Nephron progenitor cell (in vitro differentiated cells): ENCODE measurements around the gene MEI1.

ENCODE experiments used
- DNase-seq: peaks from one replicate; pipeline ENCODE4 v3.0.0; 2021
- H3K27ac Mint-ChIP-seq: 2 replicates; pipeline ENCODE4 v1.8.0; 2021; ENCODE audit warnings: mild to moderate bottlenecking, moderate library complexity, mixed read lengths
- H3K27me3 Mint-ChIP-seq: 2 replicates; pipeline ENCODE4 v1.8.0; 2021; ENCODE audit warnings: mild to moderate bottlenecking, low read depth, mixed read lengths; ENCODE audit not compliant: poor library complexity
- H3K36me3 Mint-ChIP-seq: 2 replicates; pipeline ENCODE4 v1.8.0; 2021; ENCODE audit warnings: low read depth, mixed read lengths
- H3K4me1 Mint-ChIP-seq: 2 replicates; pipeline ENCODE4 v1.8.0; 2021; ENCODE audit warnings: mixed read lengths
- H3K4me3 Mint-ChIP-seq: 2 replicates; pipeline ENCODE4 v1.8.0; 2021; ENCODE audit warnings: mild to moderate bottlenecking, moderate library complexity, mixed read lengths
- H3K9me3 Mint-ChIP-seq: 2 replicates; pipeline ENCODE4 v1.8.0; 2021; ENCODE audit warnings: mild to moderate bottlenecking, moderate library complexity, mixed read lengths
- TF ChIP-seq, protein P1 (sequence below): fragments of 200-600 bp; sonication (generic); IDR thresholded peaks from 2 replicates; pipeline ENCODE4 v1.5.0; 2021; ENCODE audit warnings: antibody characterized with exemption

Gene MEI1

DNA sequence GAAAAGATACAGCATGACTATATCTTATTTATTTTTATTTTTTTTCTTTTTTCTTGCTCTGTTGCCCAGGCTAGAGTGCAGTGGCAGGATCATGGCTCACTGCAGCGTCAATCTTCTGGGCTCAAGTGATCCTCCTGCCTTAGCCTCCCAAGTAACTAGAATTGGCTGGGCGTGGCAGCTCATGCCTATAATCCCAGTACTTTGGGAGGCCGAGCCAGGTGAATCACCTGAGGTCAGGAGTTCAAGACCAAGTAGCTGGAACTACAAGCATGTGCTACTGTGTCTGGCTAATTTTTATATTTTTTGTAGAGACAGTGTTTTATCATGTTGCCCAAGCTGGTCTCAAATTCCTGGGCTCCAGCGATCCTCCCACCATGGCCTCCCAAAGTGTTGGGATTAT lies 72.9 kb downstream of the MEI1 start:
- no peaks in the 10 kb centered on the region for H3K36me3 Mint-ChIP-seq
- H3K27ac Mint-ChIP-seq = no peak overlapping the region
- peaks cover 29% of the 10 kb centered on the region for H3K4me1 Mint-ChIP-seq
- H3K27me3 Mint-ChIP-seq = peaks cover 6% of the 10 kb centered on the region
- no peak for DNase-seq
- TF ChIP-seq, protein P1, sequence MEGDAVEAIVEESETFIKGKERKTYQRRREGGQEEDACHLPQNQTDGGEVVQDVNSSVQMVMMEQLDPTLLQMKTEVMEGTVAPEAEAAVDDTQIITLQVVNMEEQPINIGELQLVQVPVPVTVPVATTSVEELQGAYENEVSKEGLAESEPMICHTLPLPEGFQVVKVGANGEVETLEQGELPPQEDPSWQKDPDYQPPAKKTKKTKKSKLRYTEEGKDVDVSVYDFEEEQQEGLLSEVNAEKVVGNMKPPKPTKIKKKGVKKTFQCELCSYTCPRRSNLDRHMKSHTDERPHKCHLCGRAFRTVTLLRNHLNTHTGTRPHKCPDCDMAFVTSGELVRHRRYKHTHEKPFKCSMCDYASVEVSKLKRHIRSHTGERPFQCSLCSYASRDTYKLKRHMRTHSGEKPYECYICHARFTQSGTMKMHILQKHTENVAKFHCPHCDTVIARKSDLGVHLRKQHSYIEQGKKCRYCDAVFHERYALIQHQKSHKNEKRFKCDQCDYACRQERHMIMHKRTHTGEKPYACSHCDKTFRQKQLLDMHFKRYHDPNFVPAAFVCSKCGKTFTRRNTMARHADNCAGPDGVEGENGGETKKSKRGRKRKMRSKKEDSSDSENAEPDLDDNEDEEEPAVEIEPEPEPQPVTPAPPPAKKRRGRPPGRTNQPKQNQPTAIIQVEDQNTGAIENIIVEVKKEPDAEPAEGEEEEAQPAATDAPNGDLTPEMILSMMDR = no peak
- no peak overlapping the region for H3K4me3 Mint-ChIP-seq
- peaks cover 4% of the 10 kb centered on the region for H3K9me3 Mint-ChIP-seq

DNA sequence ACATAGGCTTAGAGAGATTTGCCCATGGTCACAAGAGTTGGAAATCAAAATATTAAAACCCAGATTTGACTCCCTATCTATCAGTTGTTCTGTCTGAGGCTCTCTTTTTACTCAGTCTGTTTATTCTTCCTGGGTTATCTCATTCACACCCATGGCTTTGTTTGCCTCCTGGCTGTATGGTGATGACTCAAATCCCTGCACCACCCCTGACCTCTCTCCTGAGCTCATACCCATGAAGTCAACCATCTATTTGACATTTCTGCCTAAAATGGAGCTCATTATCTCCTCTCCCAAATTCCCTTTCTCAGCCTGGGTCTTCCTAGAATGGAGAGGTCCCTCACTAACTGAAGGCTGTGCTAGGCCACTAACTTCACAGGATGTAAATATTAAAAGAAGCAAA lies 73.3 kb downstream of the MEI1 start:
- peaks cover 24% of the 10 kb centered on the region for H3K4me1 Mint-ChIP-seq
- peaks cover 4% of the 10 kb centered on the region for H3K9me3 Mint-ChIP-seq
- H3K27ac Mint-ChIP-seq = no peak overlapping the region
- peaks cover 9% of the 10 kb centered on the region for H3K27me3 Mint-ChIP-seq
- H3K4me3 Mint-ChIP-seq = no peak overlapping the region
- H3K36me3 Mint-ChIP-seq = no peaks in the 10 kb centered on the region
- no peak for DNase-seq
- TF ChIP-seq, protein P1 = no peak

DNA sequence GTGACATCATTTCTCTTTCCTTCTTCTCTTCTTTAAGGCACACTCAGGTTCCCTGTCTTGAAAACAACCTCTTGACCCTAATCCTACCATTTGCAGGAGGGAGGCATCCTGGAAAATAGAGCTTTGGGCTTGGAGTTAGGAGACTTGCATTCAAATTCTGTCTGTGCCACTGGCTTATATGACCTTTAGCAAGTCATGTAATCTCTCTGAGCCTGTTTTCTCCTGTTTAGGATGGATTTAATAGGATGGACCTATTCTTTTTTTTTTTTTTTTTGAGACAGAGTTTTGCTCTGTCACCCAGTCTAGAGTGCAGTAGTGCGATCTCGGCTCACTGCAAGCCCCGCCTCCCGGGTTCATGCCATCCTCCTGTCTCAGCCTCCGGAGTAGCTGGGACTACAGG lies 76.0 kb downstream of the MEI1 start:
- Mint-ChIP-seq H3K27me3 (peaks cover 16% of the 10 kb centered on the region), H3K36me3 (no peaks in the 10 kb centered on the region), H3K4me3 (no peak overlapping the region), H3K27ac (no peak overlapping the region), H3K4me1 (peaks cover 21% of the 10 kb centered on the region), H3K9me3 (no peaks in the 10 kb centered on the region)
- TF ChIP-seq, protein P1 = no peak
- DNase-seq = no peak

DNA sequence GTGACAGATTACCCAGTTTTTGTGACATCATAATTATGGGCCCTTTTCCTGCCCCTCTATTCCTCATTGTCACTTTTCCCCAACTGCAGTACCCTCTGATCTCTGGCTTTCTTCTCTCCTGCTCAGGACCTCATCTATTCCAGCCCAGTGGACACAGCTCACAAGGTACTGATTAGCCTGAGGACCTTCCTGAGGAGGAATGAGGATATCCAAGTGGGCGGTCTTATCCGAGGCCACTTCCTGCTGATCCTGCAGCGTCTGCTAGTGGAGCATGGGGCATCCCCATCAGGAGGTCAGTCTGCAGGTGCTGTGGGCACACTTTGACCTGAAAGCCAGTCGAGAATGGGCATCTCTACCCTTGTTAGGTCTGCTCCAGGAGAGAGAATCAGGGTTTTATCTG lies 76.7 kb downstream of the MEI1 start:
- H3K9me3 Mint-ChIP-seq = no peaks in the 10 kb centered on the region
- no peaks in the 10 kb centered on the region for H3K36me3 Mint-ChIP-seq
- peaks cover 16% of the 10 kb centered on the region for H3K27me3 Mint-ChIP-seq
- no peak overlapping the region for H3K27ac Mint-ChIP-seq
- TF ChIP-seq, protein P1 = no peak
- peaks cover 27% of the 10 kb centered on the region for H3K4me1 Mint-ChIP-seq
- no peak for DNase-seq
- H3K4me3 Mint-ChIP-seq = no peak overlapping the region

DNA sequence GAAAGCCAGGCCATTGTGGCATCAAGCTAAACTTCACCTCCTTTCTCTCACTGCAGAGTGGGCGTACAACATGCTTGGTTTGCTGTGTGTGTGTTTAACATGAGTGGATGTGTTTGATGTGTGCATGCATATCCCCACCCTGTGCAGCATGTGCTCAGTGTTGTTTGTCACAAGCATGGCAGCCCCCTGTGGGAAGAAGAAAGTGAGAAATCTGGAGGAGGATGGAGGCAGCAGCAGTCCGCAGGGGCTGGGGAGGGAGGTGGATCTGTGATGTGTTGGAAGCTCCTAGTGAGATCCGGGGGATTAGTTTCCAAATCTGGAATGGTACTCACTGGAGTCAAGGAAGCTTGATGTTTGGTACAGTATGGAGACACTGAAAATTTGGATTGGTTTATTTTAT lies 77.1 kb downstream of the MEI1 start:
- TF ChIP-seq, protein P1 = no peak
- no peaks in the 10 kb centered on the region for H3K36me3 Mint-ChIP-seq
- no peaks in the 10 kb centered on the region for H3K9me3 Mint-ChIP-seq
- DNase-seq = no peak
- no peak overlapping the region for H3K4me3 Mint-ChIP-seq
- peaks cover 31% of the 10 kb centered on the region for H3K4me1 Mint-ChIP-seq
- H3K27ac Mint-ChIP-seq = no peak overlapping the region
- H3K27me3 Mint-ChIP-seq = peaks cover 16% of the 10 kb centered on the region

DNA sequence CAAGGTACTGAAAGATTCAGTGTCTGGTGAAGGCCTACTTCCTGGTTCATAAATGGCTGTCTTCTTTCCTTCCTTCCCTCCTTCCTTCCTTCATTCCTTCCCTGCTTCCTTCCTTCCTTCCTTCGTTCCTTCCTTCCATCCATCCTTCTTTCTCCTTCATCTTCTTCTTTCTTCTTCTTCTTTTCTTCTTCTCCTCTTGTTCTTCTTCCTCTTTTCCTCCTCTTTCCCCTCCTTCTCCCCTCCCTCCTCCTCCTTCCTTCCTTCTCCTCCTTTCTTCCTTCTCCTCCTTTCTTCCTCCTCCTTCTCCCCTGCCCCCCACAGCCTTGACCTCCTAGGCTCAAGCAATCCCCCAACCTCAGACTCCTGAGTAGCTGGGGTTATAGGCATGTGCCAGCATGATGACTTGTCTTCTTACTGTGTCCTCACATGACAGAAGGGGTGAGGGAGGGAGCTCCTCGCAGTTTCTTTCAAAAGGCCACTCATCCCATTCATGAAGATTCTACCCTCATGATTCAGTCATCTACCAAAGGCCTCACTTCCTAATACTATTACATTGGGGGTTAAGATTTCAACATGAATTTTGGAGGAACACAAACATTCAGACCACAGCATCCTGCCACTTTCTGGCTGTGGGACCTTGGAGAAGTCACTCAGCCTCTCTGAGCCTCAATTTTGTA lies 78.6 kb downstream of the MEI1 start:
- no peak overlapping the region for H3K27ac Mint-ChIP-seq
- no peak overlapping the region for H3K4me3 Mint-ChIP-seq
- H3K9me3 Mint-ChIP-seq = no peaks in the 10 kb centered on the region
- no peak for DNase-seq
- peaks cover 36% of the 10 kb centered on the region for H3K4me1 Mint-ChIP-seq
- H3K36me3 Mint-ChIP-seq = no peaks in the 10 kb centered on the region
- TF ChIP-seq, protein P1 = no peak
- peaks cover 18% of the 10 kb centered on the region for H3K27me3 Mint-ChIP-seq
